HEK293 (cell line): ENCODE measurements around the gene LGALS7.

Source experiments
- AEBP2 ChIP-seq: fragments of 450-650 bp; formaldehyde crosslinking; IDR thresholded peaks from 2 replicates; pipeline ENCODE4 v1.5.1; 2016; ENCODE audit warnings: missing biosample characterization, missing genetic modification characterization, borderline replicate concordance
- CTCF ChIP-seq: fragments of 450-650 bp; formaldehyde crosslinking; IDR thresholded peaks from 2 replicates; pipeline ENCODE4 v1.5.1; 2016; ENCODE audit warnings: missing biosample characterization, missing genetic modification characterization
- GLIS2 ChIP-seq: fragments of 450-650 bp; formaldehyde crosslinking; IDR thresholded peaks from 2 replicates; pipeline ENCODE4 v1.5.1; 2016; ENCODE audit warnings: missing biosample characterization, missing genetic modification characterization
- IKZF3 ChIP-seq: fragments of 450-650 bp; IDR thresholded peaks from 2 replicates; pipeline ENCODE4 v1.5.0; 2018; ENCODE audit warnings: missing biosample characterization, mild to moderate bottlenecking, missing genetic modification characterization, moderate library complexity
- KLF9 ChIP-seq: fragments of 450-650 bp; formaldehyde crosslinking; IDR thresholded peaks from 2 replicates; pipeline ENCODE4 v1.5.1; 2016; ENCODE audit warnings: missing biosample characterization, missing genetic modification characterization, low read depth
- PRDM1 ChIP-seq: fragments of 450-650 bp; formaldehyde crosslinking; IDR thresholded peaks from 2 replicates; pipeline ENCODE4; 2016; ENCODE audit warnings: missing biosample characterization, missing genetic modification characterization
- RBAK ChIP-seq: fragments of 450-650 bp; formaldehyde crosslinking; IDR thresholded peaks from 2 replicates; pipeline ENCODE4 v1.5.1; 2016; ENCODE audit warnings: missing biosample characterization, missing genetic modification characterization
- ZBTB44 ChIP-seq: fragments of 450-650 bp; IDR thresholded peaks from 2 replicates; pipeline ENCODE4 v1.5.1; 2018; ENCODE audit warnings: missing biosample characterization, mild to moderate bottlenecking, missing genetic modification characterization
- ZNF112 ChIP-seq: fragments of 450-650 bp; formaldehyde crosslinking; IDR thresholded peaks from 2 replicates; pipeline ENCODE4 v1.5.0; 2017; ENCODE audit warnings: missing biosample characterization, missing genetic modification characterization
- ZNF132 ChIP-seq: fragments of 450-650 bp; formaldehyde crosslinking; IDR thresholded peaks from 2 replicates; pipeline ENCODE4 v1.5.1; 2017; ENCODE audit warnings: missing biosample characterization, missing genetic modification characterization, borderline replicate concordance
- ZNF157 ChIP-seq: fragments of 450-650 bp; formaldehyde crosslinking; IDR thresholded peaks from 2 replicates; pipeline ENCODE4 v1.5.1; 2016; ENCODE audit warnings: missing biosample characterization, missing genetic modification characterization
- ZNF169 ChIP-seq: fragments of 450-650 bp; formaldehyde crosslinking; IDR thresholded peaks from 2 replicates; pipeline ENCODE4 v1.5.1; 2016; ENCODE audit warnings: missing biosample characterization, missing genetic modification characterization
- ZNF248 ChIP-seq: fragments of 450-650 bp; formaldehyde crosslinking; IDR thresholded peaks from 2 replicates; pipeline ENCODE4 v1.5.1; 2017; ENCODE audit warnings: missing biosample characterization, missing genetic modification characterization
- ZNF292 ChIP-seq: fragments of 450-650 bp; formaldehyde crosslinking; IDR thresholded peaks from 2 replicates; pipeline ENCODE4 v1.5.1; 2016; ENCODE audit warnings: low read depth, missing biosample characterization, missing genetic modification characterization, borderline replicate concordance
- ZNF335 ChIP-seq: fragments of 450-650 bp; formaldehyde crosslinking; conservative IDR thresholded peaks from 2 replicates; pipeline ENCODE4 v1.5.1; 2016; ENCODE audit warnings: missing biosample characterization, missing genetic modification characterization
- ZNF391 ChIP-seq: fragments of 450-650 bp; formaldehyde crosslinking; IDR thresholded peaks from 2 replicates; pipeline ENCODE4 v1.5.1; 2016; ENCODE audit warnings: low read depth, missing biosample characterization, missing genetic modification characterization, borderline replicate concordance
- ZNF398 ChIP-seq: fragments of 450-650 bp; formaldehyde crosslinking; IDR thresholded peaks from 2 replicates; pipeline ENCODE4 v1.5.1; 2017; ENCODE audit warnings: missing biosample characterization, missing genetic modification characterization
- ZNF433 ChIP-seq: fragments of 450-650 bp; formaldehyde crosslinking; IDR thresholded peaks from 2 replicates; pipeline ENCODE4 v1.5.1; 2016; ENCODE audit warnings: missing biosample characterization, missing genetic modification characterization, low read depth
- ZNF48 ChIP-seq: fragments of 450-650 bp; formaldehyde crosslinking; IDR thresholded peaks from 2 replicates; pipeline ENCODE4 v1.5.1; 2016; ENCODE audit warnings: missing biosample characterization, missing genetic modification characterization
- ZNF488 ChIP-seq: fragments of 450-650 bp; formaldehyde crosslinking; IDR thresholded peaks from 2 replicates; pipeline ENCODE4 v1.5.1; 2016; ENCODE audit warnings: missing biosample characterization, missing genetic modification characterization
- ZNF518A ChIP-seq: fragments of 450-650 bp; formaldehyde crosslinking; conservative IDR thresholded peaks from 2 replicates; pipeline ENCODE4 v1.5.1; 2016; ENCODE audit warnings: low read depth, missing biosample characterization, missing genetic modification characterization
- ZNF549 ChIP-seq: fragments of 450-650 bp; IDR thresholded peaks from 2 replicates; pipeline ENCODE4 v1.5.1; 2018; ENCODE audit warnings: missing biosample characterization, missing genetic modification characterization, mild to moderate bottlenecking, inconsistent platforms, moderate library complexity
- ZNF558 ChIP-seq: fragments of 450-650 bp; formaldehyde crosslinking; IDR thresholded peaks from 2 replicates; pipeline ENCODE4 v1.5.1; 2016; ENCODE audit warnings: missing biosample characterization, missing genetic modification characterization
- ZSCAN16 ChIP-seq: fragments of 450-650 bp; formaldehyde crosslinking; IDR thresholded peaks from 2 replicates; pipeline ENCODE4 v1.5.1; 2016; ENCODE audit warnings: missing biosample characterization, missing genetic modification characterization
- ZSCAN4 ChIP-seq: fragments of 450-650 bp; formaldehyde crosslinking; IDR thresholded peaks from 2 replicates; pipeline ENCODE4 v1.5.1; 2017; ENCODE audit warnings: missing biosample characterization, missing genetic modification characterization

Gene LGALS7

GRCh38 chr19:38766276-38767047, 6.9 kb downstream of the LGALS7 start (continued):
- no peak for TF ChIP-seq ZNF488
- no peak for TF ChIP-seq ZNF549 (tag by site-specific recombination)
- TF ChIP-seq ZNF335 (tag by site-specific recombination), result no peak
- peak; percentile 85 for TF ChIP-seq RBAK (tag by site-specific recombination)
- TF ChIP-seq PRDM1, result no peak
- peak; percentile 94 for TF ChIP-seq ZNF433
- TF ChIP-seq ZNF169, result no peak
- no peak for TF ChIP-seq ZBTB44
- peak; percentile 90 for TF ChIP-seq ZNF292 (tag by site-specific recombination)
- TF ChIP-seq ZNF398, result no peak
- 0 out of 2 replicates have a peak, but pooled peaks have one; percentile 25 for TF ChIP-seq ZNF157 (tag by site-specific recombination)
- no peak for TF ChIP-seq ZNF391 (tag by site-specific recombination)
- TF ChIP-seq KLF9 (tag by site-specific recombination), result no peak
- TF ChIP-seq ZNF518A, result peak; percentile 98
- no peak for TF ChIP-seq IKZF3 (tag by site-specific recombination)
- TF ChIP-seq CTCF (tag by site-specific recombination), result no peak
- TF ChIP-seq ZSCAN16 (tag by site-specific recombination), result no peak
- TF ChIP-seq ZSCAN4 (tag by site-specific recombination), result 0 out of 2 replicates have a peak, but pooled peaks have one; percentile 16
- TF ChIP-seq ZNF112, result no peak
- TF ChIP-seq ZNF48, result no peak
- TF ChIP-seq ZNF132 (tag by site-specific recombination), result no peak
- TF ChIP-seq GLIS2, result no peak; the same call in 1 of the 2 replicates
- no peak for TF ChIP-seq ZNF248 (tag by site-specific recombination)
- peak; percentile 94 for TF ChIP-seq ZNF558
- TF ChIP-seq AEBP2 (tag by site-specific recombination), result no peak
